NCI-H146 treated with DMSO at 0.1 percent for 48 hours (cell line): ENCODE results near the gene MALAT1.

Source experiments
- DNase-seq: peaks from one replicate; lab custom pipeline; 2025; ENCODE audit not compliant: unreplicated experiment; lab: John Stamatoyannopoulos, UW

The MALAT1 gene

DNA sequence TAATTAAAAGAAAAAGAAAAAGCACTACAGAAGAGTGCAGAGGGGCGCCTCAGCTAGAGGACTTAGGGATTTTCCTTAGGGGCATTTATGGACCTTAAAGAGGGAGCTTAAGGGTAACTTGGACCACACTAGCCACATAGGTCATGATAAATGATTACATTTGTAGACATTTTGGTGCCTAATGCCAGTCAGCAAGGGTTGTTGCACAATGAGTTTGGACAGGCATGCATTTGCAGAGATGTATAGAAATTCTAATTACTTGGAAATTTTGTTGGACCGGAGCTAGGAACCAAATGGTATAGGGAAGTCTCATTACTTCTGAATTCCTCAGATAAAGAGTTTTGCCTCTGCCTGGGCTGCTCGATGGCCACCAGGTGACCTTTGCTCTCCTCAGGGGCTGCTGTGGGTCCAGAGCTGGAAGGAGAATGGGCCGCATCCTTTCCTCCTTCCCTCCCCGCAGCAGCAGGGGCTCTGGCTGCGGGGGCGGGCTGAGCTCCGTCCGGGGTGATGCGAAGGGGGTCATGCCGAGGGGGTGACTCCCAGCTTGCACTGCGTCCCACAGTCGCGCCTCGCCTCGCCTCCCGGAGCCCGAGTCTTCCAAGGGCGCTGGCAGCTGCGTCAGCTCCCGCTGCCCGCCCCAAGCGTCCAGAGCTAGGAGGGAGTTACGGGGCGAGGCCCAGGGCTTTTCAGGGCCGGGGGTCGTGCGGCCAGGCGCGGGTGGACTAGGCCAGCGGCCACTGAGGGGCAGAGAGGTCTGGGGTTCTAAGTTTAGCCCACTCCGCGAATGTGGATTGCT lies 20.3 kb upstream of the MALAT1 start:
- DNase-seq = no peak

DNA sequence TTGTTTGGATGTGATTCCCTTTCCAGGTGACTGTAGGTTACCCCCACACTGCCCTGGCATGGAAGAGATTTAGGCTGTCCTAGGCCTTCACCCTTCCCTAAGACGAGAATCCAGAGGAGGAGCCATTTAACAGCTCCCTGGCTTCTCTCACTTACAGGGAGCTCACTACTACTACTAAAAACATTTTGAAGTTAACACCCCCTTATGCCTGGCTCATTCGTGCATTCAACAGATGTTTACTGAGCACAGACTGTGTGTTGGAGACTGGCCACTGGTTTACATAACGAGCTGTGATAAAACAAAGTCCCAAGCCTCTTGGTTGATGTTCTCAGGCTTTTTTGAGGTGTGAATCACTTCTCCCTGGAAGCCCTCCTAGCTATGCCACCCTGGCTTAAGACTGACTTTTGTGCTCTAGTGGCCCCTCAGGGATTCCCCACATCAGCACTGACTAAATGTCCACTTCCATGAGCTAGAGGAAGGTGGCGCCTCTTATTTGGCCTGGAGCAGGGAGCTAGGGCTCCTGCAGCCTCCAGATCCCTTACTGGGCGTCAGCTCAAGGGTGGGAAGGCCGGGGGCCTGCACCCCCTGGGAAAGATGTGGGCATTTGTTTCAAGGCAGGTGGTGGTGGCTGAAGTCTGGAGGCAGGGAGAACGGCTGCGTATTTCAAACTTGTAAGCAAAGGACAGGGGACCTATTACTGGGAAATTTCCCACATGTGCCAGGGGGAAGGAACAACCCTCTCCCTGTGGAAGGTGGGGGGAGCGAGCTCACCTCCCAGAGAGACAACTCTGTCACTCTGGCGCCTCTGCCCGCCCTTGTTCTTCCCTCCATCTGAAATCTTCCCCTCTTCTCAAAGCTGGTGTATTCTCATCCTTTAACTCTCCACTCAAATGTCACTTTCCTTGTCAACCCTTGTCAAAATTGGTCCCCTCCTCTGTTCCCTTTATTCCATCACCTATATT lies 19.4 kb upstream of the MALAT1 start:
- no peak for DNase-seq

DNA sequence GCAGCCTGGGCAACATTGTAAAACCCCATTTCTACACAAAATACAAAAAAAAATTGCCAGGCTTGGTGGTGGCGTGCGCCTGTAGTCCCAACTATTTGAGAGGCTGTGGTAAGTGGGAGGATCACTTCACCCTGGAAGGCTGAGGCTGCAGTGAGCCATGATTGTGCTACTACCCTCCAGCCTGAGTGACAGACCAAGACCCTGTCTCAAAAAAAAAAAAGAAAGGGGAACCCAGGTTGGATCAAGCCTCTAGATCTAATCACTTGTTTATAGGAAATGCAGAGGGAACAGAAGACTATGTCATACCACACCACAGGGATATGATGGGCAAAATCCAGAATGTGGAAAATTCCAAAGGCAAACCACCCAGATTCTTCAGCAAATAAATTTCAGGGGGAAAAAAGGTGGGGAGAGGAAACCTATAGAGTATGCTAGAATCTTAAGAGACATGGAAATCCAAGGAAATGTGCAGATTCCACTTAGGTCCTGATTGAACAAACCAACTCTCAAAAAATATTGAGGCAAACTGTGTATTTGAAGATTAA lies 16.5 kb upstream of the MALAT1 start:
- DNase-seq = no peak

DNA sequence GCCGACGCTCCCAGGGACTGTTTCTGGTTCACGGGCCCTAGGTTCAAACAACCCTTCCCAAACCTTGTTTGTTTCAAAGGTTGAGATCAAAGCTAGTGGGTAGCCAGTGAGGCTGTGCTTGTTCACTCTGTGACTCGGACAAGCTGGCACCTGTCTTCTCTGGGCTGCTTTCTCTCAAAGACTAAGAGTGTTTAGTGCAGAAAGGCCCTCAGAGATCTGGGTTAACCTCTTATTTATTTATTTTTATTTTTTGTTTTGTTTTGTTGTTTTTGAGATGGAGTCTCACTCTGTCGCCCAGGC lies 13.0 kb upstream of the MALAT1 start:
- no peak for DNase-seq

DNA sequence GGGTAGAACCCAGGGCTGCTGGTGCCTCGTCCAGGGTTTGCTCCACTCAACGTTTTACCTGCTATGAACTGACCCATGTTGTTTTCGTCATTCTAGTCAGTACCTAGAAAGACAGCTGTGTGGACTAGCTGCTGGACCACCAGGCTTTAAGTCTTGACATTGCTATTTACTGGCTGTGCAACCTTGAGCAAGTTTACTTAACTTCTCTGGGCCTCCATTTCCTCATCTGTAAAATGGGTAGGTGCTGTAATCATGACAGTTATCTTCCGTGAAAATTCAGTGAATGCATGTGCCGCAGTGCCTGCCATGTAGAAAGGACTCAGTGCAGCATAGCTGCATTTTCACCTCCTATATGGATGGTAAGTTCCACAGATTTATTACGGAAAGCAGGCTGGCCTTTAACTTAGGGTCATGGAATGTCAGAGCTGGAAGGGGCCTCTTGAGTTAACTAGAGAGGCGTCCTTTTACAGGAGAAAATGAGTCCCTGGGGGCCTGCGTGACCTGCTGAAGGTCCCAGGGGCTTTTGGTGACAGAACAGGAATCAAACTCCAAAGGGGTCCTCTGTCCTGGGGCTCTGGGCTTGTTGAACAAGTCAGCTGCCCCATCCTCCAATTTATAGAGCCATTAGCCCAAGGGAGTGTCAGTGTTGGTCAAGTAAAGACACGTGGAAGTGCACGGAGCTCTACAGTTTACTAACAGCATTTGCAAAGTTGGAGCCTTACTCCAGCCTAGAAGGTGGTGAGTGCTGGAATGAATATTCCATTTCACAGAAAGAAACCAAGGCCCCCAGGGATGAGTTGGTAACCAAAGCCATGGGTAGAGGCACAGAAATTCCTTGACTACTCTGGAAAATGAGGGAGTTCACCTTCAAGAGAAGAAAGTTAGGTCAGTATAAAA lies 12.0 kb upstream of the MALAT1 start:
- DNase-seq = no peak

DNA sequence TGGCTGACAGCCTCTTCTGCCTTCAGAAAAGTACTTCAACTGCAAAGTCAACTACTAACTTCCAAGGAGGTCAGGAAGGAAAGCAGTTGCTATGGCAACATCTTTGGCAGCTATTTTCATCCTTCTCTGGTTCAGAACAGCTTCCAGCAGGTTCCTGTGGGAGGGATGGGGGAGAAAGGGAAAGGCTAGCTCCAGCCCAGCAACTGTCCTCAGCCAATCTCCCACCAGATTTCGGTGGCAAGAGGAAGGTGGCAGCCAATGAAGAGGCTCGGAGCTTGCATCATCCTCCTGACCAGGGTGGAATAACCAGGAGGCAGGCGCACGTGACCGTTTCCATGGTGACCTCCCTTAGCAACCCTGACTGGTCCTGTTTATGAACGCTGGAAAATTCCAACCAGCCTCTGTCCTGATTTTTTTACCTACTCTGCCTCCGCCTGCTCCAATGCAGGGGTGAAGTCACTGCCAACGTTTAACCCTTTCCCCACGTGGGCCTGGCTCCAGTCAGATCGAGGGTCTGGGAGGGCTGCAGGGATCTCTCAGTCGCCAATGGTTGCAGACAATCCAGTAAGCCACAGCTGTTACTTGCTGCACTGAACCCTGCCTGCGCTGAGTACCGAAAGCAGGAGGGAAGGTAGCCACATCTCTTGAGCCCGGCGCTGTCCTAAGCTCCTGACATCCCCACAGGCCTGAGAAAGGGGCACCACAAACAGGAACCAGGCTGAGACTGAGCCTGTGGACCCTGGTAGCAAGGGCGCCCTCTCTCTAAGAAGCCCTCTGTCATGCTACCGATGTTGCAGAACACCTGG lies 11.2 kb upstream of the MALAT1 start:
- DNase-seq = peak; percentile 99

DNA sequence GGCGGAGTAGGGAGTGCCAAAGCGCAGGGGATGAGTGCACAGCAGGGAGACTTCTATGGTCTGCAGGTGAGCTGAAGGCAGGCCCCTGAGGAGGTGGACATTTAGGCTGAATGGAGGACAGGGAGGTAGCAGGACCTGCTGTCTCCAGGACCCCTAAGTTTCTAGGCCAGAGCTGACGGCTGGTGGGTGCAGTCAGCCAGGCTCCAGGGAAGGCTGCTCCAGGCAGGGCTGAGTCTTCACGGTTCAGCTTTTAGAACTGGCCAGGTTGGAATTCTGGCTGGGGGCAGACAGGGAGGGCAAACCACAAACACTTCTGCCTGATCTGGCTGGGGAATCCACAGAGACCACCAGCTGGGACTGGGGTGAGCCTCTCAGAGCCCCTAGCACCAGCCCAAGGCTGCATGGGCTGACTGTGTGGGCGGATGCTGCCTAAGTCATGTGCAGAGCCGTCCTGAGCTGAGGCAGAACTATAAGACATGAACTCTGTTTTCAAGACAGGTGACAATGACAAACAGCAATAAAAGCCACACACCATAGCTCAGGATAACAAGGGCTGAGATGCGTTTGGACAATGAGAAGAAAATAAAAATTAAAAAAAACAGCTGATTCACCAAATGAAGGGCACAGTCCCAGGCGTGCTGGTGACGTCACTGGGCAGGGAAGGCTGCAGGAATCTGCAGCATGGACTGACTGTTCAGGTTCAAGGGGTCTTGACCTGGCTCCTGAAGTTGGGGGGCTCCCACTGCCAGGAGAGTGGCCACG lies 10.4 kb upstream of the MALAT1 start:
- no peak for DNase-seq

DNA sequence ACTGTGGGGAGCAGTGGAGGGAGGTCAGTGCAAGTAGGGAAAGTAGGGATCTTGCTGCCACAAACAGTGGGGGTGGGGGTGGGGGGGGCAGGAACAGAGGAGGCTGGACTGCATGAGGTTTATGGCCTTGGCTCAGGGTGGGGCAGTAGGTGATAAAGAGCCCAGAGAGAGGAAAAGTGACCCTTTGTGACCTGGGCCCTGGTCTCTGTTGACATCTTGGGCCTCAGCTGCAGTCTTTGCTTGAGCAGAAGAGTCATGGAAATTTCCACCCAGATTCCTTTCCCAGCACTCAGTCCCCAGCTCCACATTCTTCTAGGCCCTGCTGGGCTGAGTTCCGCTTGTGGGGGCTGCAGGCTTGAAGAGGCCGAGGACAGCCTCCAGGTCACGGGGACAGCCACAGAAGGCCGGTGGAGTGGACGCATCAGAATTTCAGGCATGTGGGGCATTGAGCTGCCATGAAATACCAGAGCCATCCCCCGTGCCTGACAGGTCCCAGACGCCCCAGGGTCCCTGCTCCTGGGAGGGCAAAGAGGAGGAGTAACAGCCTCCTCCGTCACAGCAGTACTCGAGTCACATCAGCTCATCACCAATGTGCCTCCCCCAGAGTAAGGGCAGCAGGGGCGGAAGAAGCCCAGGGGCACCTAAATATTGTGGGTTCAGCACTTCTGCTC lies 9.7 kb upstream of the MALAT1 start:
- DNase-seq = no peak

DNA sequence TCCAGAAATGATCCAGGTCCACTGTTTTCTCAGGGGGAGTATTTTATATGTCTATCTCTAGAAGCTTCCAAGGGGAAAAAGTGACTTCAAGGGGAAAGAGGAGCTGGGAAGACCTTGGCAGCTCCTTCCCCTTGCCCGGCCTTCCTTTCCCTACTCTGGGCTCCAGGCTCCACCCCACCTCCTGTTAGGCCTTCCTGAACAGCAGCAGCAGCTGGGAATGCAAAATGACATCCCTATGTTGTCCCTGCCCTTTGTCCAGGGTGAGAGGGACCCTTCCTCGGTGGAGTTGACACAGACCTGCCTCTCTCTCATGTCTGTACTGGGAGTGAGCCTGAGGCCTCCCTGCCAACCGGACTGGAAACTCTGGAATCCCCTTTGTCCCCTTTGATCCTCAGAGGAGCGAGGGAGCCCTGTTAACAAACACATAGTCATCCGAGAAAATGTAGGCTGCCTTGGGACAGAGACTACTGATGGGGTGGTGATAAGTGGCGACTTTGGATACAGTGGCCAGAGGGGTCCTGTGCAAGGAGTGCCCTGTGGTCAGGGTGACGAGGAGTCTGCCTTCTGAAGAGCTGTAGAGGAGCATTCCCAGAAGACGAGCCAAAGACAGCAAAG lies 9.0 kb upstream of the MALAT1 start:
- no peak for DNase-seq

DNA sequence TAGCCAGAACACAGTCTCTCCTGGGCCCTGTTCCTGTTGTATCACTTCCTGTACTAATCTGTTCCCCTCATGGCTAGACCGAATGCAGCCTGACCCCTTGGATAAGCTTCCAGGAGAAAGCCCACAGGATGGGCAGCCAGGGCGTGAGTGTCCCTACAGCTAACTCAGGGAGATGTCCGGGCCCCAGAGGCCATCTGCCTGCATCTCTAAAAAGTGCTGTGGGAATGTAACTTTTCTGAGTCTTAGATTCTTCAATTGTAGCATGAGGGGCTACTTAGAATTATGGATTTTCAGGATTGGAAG lies 7.7 kb upstream of the MALAT1 start:
- no peak for DNase-seq

DNA sequence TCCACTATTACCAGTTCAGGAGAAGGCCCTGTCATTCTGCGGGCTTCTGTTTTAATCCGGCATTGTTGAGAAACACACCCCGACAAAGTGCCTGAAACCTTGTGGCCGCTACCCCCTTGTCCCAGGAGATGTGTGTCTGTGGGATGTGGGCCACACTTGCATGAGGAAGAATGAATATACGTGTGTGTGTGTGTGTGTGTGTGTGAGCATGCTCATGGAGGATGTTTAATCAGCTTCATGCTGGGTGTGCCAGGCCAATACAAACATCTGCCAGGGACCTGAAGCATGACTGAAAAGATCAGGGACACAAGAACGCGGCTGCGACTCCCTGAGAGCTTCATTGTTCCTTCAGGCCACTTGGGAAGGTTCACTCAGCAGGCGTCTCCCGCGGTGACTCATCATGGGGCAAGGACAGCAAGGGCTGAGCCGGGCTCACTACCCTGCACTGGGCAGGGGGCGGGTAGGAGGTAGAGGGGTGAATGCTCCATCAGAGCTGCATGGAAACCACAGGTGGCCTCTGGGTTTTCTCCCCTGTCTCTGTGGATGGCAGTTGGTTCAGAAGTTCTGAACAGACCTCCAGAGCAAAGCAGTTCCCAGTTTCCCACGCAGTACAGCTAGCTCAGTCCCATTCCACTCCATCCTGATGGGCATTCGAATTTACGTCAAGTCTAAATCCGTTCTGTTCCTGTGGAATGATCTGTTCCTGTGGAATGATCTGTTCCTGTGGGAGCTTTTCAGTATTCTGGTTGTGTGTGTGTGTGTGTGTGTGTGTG lies 7.0 kb upstream of the MALAT1 start:
- DNase-seq = peak; percentile 92

DNA sequence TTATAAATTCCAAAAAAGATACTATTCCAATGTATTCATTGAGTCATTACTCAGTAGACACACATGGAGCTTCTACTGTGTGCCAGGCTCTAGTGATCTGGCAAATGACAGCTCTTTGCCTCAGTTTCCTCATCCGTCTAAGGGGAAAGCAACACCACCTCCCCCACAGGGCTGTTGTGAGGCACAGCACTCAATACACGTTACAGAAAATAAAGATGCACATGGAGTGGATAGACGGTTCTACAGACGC lies 6.5 kb upstream of the MALAT1 start:
- DNase-seq = no peak

DNA sequence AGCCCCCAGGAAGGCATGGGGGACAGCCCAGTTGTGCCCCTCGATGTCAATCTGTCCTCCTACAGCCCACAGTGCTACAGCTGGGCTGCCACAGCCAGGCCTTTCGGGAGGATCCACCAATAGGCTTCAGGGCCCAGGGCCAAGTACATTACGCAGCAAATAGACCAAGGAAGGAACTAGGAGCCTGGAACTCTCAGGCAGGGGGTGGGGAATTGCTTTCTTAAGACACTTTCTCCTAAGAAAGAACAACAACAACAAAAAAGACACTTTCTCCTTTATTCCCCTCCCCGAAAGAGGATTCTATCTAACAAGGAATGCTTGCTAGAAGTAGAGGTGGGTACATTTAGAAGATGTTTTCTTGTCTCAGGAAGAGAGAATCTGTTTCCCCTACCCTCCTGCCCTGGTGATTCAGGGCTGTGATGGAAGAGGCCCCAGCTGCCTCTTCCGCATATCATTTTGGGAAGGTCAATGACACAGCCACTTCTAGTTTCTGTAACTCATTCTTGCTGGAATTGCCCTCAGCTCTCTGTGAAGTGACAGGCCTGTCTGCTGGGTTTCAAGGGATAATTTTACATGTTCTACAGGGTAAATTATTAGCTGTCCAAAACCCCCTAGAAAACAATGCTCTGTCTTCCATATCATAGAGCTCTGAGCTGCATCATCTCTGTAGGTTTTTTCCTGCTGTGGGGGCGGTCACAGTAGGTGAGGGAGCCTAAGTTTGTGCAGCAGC lies 6.0 kb upstream of the MALAT1 start:
- no peak for DNase-seq

DNA sequence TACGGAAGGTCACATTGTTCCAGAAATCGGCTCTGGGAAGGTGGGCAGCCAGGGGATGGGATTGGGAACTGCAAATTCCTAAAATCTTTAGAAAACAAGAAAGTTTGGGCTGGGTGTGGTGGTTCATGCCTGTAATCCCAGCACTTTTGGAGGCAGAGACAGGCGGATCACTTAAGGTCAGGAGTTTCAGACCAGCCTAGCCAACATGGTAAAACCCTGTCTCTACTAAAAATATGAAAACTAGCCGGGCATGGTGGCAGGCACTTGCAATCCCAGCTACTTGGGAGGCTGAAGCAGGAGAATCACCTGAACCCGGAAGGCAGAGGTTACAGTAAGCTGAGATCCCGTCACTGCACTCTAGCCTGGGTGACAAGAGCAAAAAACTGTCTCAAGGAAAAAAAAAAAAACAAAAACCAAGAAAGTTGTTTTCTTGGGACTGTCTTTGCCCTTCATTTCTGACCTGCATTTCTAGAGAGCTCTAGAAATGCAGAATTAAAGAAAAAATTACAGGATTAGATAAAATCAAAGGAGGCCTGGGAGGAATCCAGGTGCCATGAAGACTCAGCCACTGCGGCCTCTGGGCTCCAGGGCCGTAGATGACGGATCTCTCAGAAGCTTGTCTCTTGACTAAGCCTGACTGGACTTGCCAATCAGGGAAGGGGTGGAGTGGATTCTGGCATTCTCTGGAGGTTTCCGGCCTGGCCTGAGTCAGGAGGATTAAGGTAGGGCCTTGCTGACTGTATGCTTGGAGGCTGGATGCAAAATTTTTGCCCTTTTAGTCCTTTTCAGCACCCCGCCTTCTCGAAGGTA lies 5.3 kb upstream of the MALAT1 start:
- no peak for DNase-seq

DNA sequence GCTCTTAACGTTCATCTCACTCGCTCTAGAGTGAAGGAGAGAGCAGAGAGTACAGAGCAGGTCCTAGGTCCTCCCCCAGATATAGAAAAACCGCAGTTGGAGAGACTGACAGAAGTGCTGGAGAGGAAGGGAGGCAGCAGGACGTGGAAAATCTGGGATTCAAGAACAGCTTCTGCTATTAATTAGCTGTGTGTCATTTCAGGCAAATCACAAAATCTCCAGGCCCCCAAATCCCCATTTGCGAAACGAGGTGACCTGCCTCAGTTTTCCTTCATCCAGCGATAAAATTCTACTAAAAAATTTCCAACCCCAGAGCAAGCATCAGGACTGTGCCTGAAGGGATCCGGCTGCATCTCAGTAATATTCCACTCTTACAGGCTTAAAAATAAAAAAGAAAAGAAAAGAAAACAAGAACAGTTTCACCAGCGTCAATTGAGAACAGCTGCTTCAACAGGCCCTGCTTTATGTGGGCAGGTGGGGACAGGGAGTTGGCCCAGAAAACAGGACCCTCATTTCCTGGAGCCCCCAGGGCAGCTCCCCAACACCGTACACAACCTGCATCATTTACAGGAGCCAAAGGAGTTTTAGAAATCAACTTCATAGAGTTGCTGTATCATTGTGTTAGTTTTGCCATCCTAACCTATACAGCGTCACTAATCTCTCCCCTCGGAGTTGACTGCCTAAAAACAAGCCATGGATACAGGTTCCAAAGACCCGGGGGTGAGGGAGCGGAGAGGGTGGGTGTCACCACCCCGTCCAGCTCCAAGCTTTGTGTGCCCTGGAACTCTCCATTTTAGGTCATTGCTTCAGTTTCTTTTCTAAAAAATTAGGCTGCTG lies 2.3 kb upstream of the MALAT1 start:
- DNase-seq = no peak
